Naive thymus-derived CD8-positive, alpha-beta T cell (primary cell): ENCODE measurements around the gene GALNT18. TPM values are rescaled to one million over a fixed set of nuclear protein-coding genes. Genes with fewer than 3 reads are reported as not detected.
"Not testable (repeated sequence)": the region's sequence is repeated elsewhere in the genome, so short reads cannot be mapped to it uniquely, and the experiment has no call there.

Source experiments
- ATAC-seq, 2 donors: fragments of 150-1000 bp; cut with Tn5 transposase in 1 of 2; sonication (Bioruptor Pico), chemical (Tn5 transposase) in 1 of 2; 1 replicate in 1 of 2; 2 replicates in 1 of 2; pipeline ENCODE4 v1.10.0; 2021; ENCODE audit warnings: mild to moderate bottlenecking in 2 of 2, moderate library complexity in 2 of 2
- POLR2A ChIA-PET: fragments of 350-600 bp; sonication (Branson Sonifier 250); formaldehyde crosslinking; loops from one replicate; lab custom pipeline; 2021; ENCODE audit warnings: antibody characterized with exemption; lab: Charles Lee
- DNase-seq, 10 donors: peaks; one replicate each; pipeline versions ENCODE4 v3.0.0 to v3.0.0-alpha.2; 2020 to 2022
- H3K27ac Mint-ChIP-seq, 10 donors: one replicate each; pipeline ENCODE4 v1.8.0; 2020 to 2022; ENCODE audit warnings: mild to moderate bottlenecking in 10 of 10, mixed read lengths in 10 of 10, moderate library complexity in 4 of 10, inconsistent platforms in 1 of 10
- H3K27me3 Mint-ChIP-seq, 5 donors: one replicate each; pipeline ENCODE4 v1.8.0; 2021 to 2022; ENCODE audit warnings: mixed read lengths in 5 of 5
- H3K36me3 Mint-ChIP-seq, 3 donors: one replicate each; pipeline ENCODE4 v1.8.0; 2020 to 2022; ENCODE audit warnings: mixed read lengths in 3 of 3, mild to moderate bottlenecking in 2 of 3, inconsistent platforms in 1 of 3
- H3K4me1 Mint-ChIP-seq, 4 donors: one replicate each; pipeline ENCODE4 v1.8.0; 2021 to 2022; ENCODE audit warnings: mixed read lengths in 4 of 4
- H3K4me3 Mint-ChIP-seq, 10 donors: one replicate each; pipeline ENCODE4 v1.8.0; 2020 to 2022; ENCODE audit warnings: mild to moderate bottlenecking in 10 of 10, mixed read lengths in 10 of 10, moderate library complexity in 6 of 10, inconsistent platforms in 1 of 10
- H3K9me3 Mint-ChIP-seq, 9 donors: one replicate each; pipeline ENCODE4 v1.8.0; 2020 to 2022; ENCODE audit warnings: mixed read lengths in 9 of 9, mild to moderate bottlenecking in 3 of 9, inconsistent platforms in 1 of 9, moderate library complexity in 1 of 9
- polyA plus RNA-seq, 3 donors: library from polyadenylated mRNA; unstranded; fragments of 300-500 nt; fragmentation: Illumina TruSeq; gene quantifications; one replicate each; pipeline ENCODE4 v1.2.3, GENCODE V29; 2021
- total RNA-seq, 8 experiments: library from RNA in 2 of 8; stranded (reverse) in 2 of 8; gene quantifications; one replicate each; pipeline ENCODE4 v1.2.3 and lab custom pipeline; 2021 to 2026

The GALNT18 gene
- total and polyA plus RNA-seq, 5 experiments from 2014 or later = not detected

GRCh38 chr11:11351851-11352250, 270.0 kb downstream of the GALNT18 start:
- DNase-seq, H3K4me1 Mint-ChIP-seq, ATAC-seq, H3K4me3 Mint-ChIP-seq, H3K27ac Mint-ChIP-seq, POLR2A ChIA-PET, H3K36me3 Mint-ChIP-seq, H3K9me3 Mint-ChIP-seq: not testable (repeated sequence)
- peaks cover 0 to 16% (median 5%) of the 10 kb centered on the region in 5 donors for H3K27me3 Mint-ChIP-seq

DNA sequence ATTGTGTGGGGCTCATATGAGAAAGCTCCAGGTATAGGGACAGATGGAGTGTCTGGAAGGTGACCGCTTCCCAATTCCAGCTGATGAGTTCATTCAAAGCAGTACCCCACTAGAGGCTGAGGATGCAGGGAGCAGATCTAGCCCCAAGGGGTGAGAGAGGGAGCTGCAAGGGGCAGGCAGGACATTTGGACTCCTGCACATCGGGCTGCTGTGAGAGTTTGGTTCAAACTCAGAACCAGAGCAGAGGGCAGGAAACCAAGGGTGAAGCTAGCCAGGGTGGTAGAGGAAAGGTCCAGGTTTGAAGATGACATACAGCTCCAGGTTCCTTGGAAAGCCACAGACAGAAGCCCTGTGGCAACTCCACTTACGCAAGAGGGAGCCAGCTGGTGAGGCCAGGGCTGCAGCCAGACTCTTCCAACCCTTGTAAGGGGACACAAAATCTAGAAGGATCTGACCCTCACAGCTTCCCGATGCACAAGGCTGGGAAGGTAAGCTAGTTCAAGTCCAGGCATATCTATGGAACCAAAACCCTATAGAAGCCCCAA, 270.7 kb downstream of the GALNT18 start:
- no peak for ATAC-seq
- Mint-ChIP-seq H3K27ac (no peak overlapping the region), H3K36me3 (no peaks in the 10 kb centered on the region), H3K4me3 (no peak overlapping the region), H3K27me3 (peaks cover 0 to 16% (median 3%) of the 10 kb centered on the region in 5 donors), H3K4me1 (no peaks in the 10 kb centered on the region), H3K9me3 (no peaks in the 10 kb centered on the region)
- POLR2A ChIA-PET = no interaction called here
- no peak for DNase-seq

DNA sequence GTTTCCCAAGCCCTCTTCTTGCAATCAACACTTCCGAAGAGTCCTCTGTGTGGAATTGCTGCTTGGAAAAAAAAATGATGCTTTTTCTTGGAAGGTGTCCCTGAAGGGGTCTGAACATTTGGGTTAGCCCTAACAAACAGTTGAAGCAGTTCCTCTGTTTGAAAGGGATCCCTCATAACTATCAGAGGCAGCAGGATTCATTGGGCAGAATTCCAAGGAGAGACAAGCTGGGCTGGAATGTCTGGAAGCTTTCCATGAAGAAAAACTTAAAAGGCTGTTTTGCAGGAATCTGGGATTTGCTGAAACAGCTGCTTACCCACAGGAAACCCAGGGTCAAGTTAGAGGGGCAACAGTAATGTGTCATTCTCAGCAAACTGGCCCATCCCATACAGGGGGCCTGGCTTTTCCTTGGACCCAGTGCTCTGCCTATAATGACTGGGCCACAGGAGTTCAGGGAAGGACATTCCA, 271.9 kb downstream of the GALNT18 start:
- Mint-ChIP-seq H3K9me3 (no peaks in the 10 kb centered on the region), H3K4me3 (no peak overlapping the region), H3K36me3 (no peaks in the 10 kb centered on the region), H3K4me1 (no peaks in the 10 kb centered on the region), H3K27me3 (peaks cover 3 to 20% (median 5%) of the 10 kb centered on the region in 5 donors), H3K27ac (no peak overlapping the region)
- DNase-seq (no peak), ATAC-seq (no peak)
- POLR2A ChIA-PET = no interaction called here

- Mint-ChIP-seq H3K4me1 (no peaks in the 10 kb centered on the region), H3K4me3 (no peak overlapping the region), H3K36me3 (no peaks in the 10 kb centered on the region), H3K27me3 (peaks cover 0 to 18% (median 5%) of the 10 kb centered on the region in 5 donors), H3K9me3 (no peaks in the 10 kb centered on the region), H3K27ac (no peak overlapping the region)
- no peak for ATAC-seq
- no peak for DNase-seq
- POLR2A ChIA-PET = no interaction called here
Observed at GRCh38 chr11:11349106-11349825, 272.5 kb downstream of the GALNT18 start.

DNA sequence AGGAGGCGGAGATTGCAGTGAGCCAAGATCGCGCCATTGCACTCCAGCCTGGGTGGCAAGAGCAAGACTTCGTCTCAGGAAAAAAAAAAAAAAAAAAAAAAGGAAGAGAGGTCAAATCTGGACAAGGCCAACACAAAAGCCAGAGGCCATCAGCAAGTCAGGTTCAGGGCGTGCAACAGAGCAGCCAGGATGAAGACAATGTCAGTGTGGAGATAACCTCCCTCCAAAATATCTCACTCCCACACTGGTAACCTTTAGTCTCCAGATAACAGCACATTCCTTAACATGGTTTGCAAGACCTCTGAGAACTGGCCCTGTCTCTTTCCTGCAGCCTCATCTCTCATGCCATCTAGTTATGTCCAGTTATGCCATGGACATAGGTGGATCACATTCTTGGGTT, 273.5 kb downstream of the GALNT18 start:
- POLR2A ChIA-PET = no interaction called here
- H3K36me3 Mint-ChIP-seq = no peaks in the 10 kb centered on the region
- ATAC-seq (no peak), DNase-seq (no peak)
- H3K27ac Mint-ChIP-seq = no peak overlapping the region
- H3K4me1 Mint-ChIP-seq = no peaks in the 10 kb centered on the region
- peaks cover 0 to 25% (median 5%) of the 10 kb centered on the region in 5 donors for H3K27me3 Mint-ChIP-seq
- H3K4me3 Mint-ChIP-seq = no peak overlapping the region
- H3K9me3 Mint-ChIP-seq = no peaks in the 10 kb centered on the region

GRCh38 chr11:11347592-11347991, 274.2 kb downstream of the GALNT18 start:
- H3K4me3 Mint-ChIP-seq = no peak overlapping the region
- no peak for DNase-seq
- ATAC-seq = no peak
- peaks cover 0 to 25% (median 5%) of the 10 kb centered on the region in 5 donors for H3K27me3 Mint-ChIP-seq
- POLR2A ChIA-PET = no interaction called here
- H3K9me3 Mint-ChIP-seq = no peaks in the 10 kb centered on the region
- no peak overlapping the region for H3K27ac Mint-ChIP-seq
- H3K36me3 Mint-ChIP-seq = no peaks in the 10 kb centered on the region
- H3K4me1 Mint-ChIP-seq = no peaks in the 10 kb centered on the region

GRCh38 chr11:11346303-11346702, 275.5 kb downstream of the GALNT18 start:
- POLR2A ChIA-PET = no interaction called here
- Mint-ChIP-seq H3K36me3 (no peaks in the 10 kb centered on the region), H3K9me3 (no peaks in the 10 kb centered on the region), H3K27ac (no peak overlapping the region), H3K4me1 (no peaks in the 10 kb centered on the region), H3K27me3 (peaks cover 0 to 25% (median 5%) of the 10 kb centered on the region in 5 donors), H3K4me3 (no peak overlapping the region)
- ATAC-seq = no peak
- DNase-seq = no peak

- DNase-seq (no peak), ATAC-seq (no peak)
- Mint-ChIP-seq H3K4me3 (no peak overlapping the region), H3K4me1 (no peaks in the 10 kb centered on the region), H3K27ac (no peak overlapping the region), H3K27me3 (peaks cover 0 to 21% (median 5%) of the 10 kb centered on the region in 5 donors), H3K9me3 (no peaks in the 10 kb centered on the region), H3K36me3 (no peaks in the 10 kb centered on the region)
- POLR2A ChIA-PET = no interaction called here
Observed at GRCh38 chr11:11345099-11345498, 276.7 kb downstream of the GALNT18 start.

DNA sequence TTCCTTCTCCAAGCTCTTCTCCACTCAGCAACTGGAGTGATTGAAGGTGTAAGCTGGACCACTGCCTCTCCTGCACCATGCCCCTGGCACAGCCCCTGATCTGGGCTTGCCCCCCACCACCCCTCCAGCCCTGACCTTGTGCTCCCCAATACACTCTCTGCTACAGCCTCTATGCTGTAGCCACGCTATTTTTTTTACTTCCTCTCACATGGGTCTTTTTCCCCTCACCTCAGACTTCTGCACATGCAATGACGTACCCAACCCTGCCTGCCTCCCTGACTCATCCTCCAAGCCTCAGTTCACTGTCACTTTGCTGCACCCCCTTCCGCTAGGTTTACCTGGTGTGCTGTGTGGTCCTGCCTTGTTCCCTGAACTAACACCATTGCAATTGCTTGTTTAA, 277.8 kb downstream of the GALNT18 start:
- Mint-ChIP-seq H3K4me1 (no peaks in the 10 kb centered on the region), H3K36me3 (no peaks in the 10 kb centered on the region), H3K9me3 (no peaks in the 10 kb centered on the region), H3K4me3 (no peak overlapping the region), H3K27me3 (peaks cover 0 to 26% (median 7%) of the 10 kb centered on the region in 5 donors), H3K27ac (peak overlapping the region in 1 of 10 donors; percentile 36)
- DNase-seq (no peak), ATAC-seq (no peak)
- POLR2A ChIA-PET = no interaction called here

GRCh38 chr11:11338304-11338703, 283.5 kb downstream of the GALNT18 start:
- no peak overlapping the region for H3K27ac Mint-ChIP-seq
- peaks cover 2 to 19% (median 12%) of the 10 kb centered on the region in 5 donors for H3K27me3 Mint-ChIP-seq
- H3K4me1 Mint-ChIP-seq = no peaks in the 10 kb centered on the region
- no peak overlapping the region for H3K4me3 Mint-ChIP-seq
- POLR2A ChIA-PET = no interaction called here
- no peaks in the 10 kb centered on the region for H3K9me3 Mint-ChIP-seq
- no peak for DNase-seq
- no peak for ATAC-seq
- no peaks in the 10 kb centered on the region for H3K36me3 Mint-ChIP-seq

GRCh38 chr11:11336664-11337063, 285.1 kb downstream of the GALNT18 start:
- DNase-seq (no peak), ATAC-seq (no peak)
- Mint-ChIP-seq H3K4me1 (no peaks in the 10 kb centered on the region), H3K27ac (no peak overlapping the region), H3K4me3 (no peak overlapping the region), H3K9me3 (no peaks in the 10 kb centered on the region), H3K27me3 (peaks cover 2 to 19% (median 12%) of the 10 kb centered on the region in 5 donors), H3K36me3 (no peaks in the 10 kb centered on the region)
- POLR2A ChIA-PET = no interaction called here

DNA sequence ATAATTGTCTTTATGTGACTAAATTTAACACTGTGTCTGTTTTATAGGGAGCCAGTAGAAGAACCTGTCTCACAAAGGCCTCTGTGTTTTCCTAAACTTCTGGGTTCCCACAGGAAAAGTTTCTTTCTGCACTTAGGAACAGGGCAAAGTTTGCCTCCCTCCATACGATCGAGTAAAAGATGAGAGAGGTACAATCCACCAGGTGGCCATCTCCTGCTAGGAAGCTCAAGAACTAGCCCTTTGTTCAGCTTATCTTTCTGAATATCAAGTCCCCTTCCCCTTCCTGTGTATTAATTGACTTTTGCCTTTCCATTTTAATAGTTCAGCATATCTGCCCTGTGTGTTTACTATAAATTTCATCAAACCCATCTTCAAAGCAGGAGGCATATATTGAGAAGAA, 286.8 kb downstream of the GALNT18 start:
- POLR2A ChIA-PET = no interaction called here
- H3K4me3 Mint-ChIP-seq = no peak overlapping the region
- no peaks in the 10 kb centered on the region for H3K9me3 Mint-ChIP-seq
- ATAC-seq (no peak), DNase-seq (no peak)
- no peaks in the 10 kb centered on the region for H3K36me3 Mint-ChIP-seq
- no peaks in the 10 kb centered on the region for H3K4me1 Mint-ChIP-seq
- H3K27me3 Mint-ChIP-seq = peaks cover 2 to 19% (median 12%) of the 10 kb centered on the region in 5 donors
- no peak overlapping the region for H3K27ac Mint-ChIP-seq

GRCh38 chr11:11334607-11335006, 287.2 kb downstream of the GALNT18 start:
- Mint-ChIP-seq H3K27ac (no peak overlapping the region), H3K27me3 (peaks cover 2 to 17% (median 12%) of the 10 kb centered on the region in 5 donors), H3K36me3 (no peaks in the 10 kb centered on the region), H3K9me3 (no peaks in the 10 kb centered on the region), H3K4me1 (no peaks in the 10 kb centered on the region), H3K4me3 (no peak overlapping the region)
- POLR2A ChIA-PET = no interaction called here
- DNase-seq (no peak), ATAC-seq (no peak)
